Fibroblast of lung (primary cell): ENCODE measurements around the gene ZNF273. TPM values are rescaled to one million over a fixed set of nuclear protein-coding genes. Genes with fewer than 3 reads are reported as not detected.
"Not testable (repeated sequence)": the region's sequence is repeated elsewhere in the genome, so short reads cannot be mapped to it uniquely, and the experiment has no call there.

Source experiments
- DNase-seq, 2 donors: peaks; one replicate each; pipeline versions ENCODE4 v3.0.0 to v3.0.0-alpha.2; 2010; ENCODE audit warnings: low read depth in 2 of 2
- H2AFZ ChIP-seq: 2 replicates; pipeline ENCODE4 v1.5.1; 2012; ENCODE audit warnings: low read length, control low read depth, inconsistent platforms
- H3K27ac ChIP-seq: 2 replicates; pipeline ENCODE4 v1.5.1; 2011; ENCODE audit warnings: low read length, control low read depth; ENCODE audit not compliant: insufficient read depth
- H3K27me3 ChIP-seq: 2 replicates; pipeline ENCODE4 v1.5.1; 2011; ENCODE audit warnings: mild to moderate bottlenecking, low read length; ENCODE audit not compliant: control insufficient read depth, insufficient read depth
- H3K36me3 ChIP-seq: 2 replicates; pipeline ENCODE4 v1.5.1; 2011; ENCODE audit warnings: low read length; ENCODE audit not compliant: control insufficient read depth, insufficient read depth
- H3K4me1 ChIP-seq: 2 replicates; pipeline ENCODE4 v1.5.1; 2011; ENCODE audit warnings: low read length; ENCODE audit not compliant: control insufficient read depth, insufficient read depth; ENCODE audit errors: extremely low read depth
- H3K4me2 ChIP-seq: 2 replicates; pipeline ENCODE4 v1.5.1; 2011; ENCODE audit warnings: low read length, control low read depth; ENCODE audit not compliant: insufficient read depth; ENCODE audit errors: extremely low read depth
- H3K4me3 ChIP-seq, 4 experiments: fragments of 200-600 bp in 1 of 4; sonication (generic) in 1 of 4; replicated peaks in 1 of 4; 2 replicates each; pipeline ENCODE4 v1.5.1; 2011 to 2016; ENCODE audit warnings: low read length in 4 of 4, low read depth in 3 of 4, mild to moderate bottlenecking in 3 of 4, control low read depth in 2 of 4, inconsistent platforms in 1 of 4, mixed read lengths in 1 of 4; ENCODE audit not compliant: insufficient read depth in 1 of 4; ENCODE audit errors: control extremely low read depth in 1 of 4
- H3K79me2 ChIP-seq: 2 replicates; pipeline ENCODE4 v1.5.1; 2012; ENCODE audit warnings: mild to moderate bottlenecking, low read length, inconsistent platforms; ENCODE audit not compliant: control insufficient read depth, insufficient read depth
- H3K9ac ChIP-seq: 2 replicates; pipeline ENCODE4 v1.5.1; 2011; ENCODE audit warnings: mild to moderate bottlenecking, low read length, control low read depth; ENCODE audit not compliant: insufficient read depth
- H3K9me3 ChIP-seq: 2 replicates; pipeline ENCODE4 v1.5.1; 2012; ENCODE audit warnings: low read depth, low read length; ENCODE audit not compliant: control insufficient read depth, insufficient read depth
- H4K20me1 ChIP-seq: 2 replicates; pipeline ENCODE4 v1.5.1; 2011; ENCODE audit warnings: low read length; ENCODE audit not compliant: control insufficient read depth, insufficient read depth; ENCODE audit errors: extremely low read depth
- CTCF ChIP-seq, 2 donors: IDR thresholded peaks in 1 of 2; conservative IDR thresholded peaks in 1 of 2; 1 replicate in 1 of 2; 2 replicates in 1 of 2; pipeline ENCODE4 v1.5.1; 2011 to 2012; ENCODE audit warnings: low read length in 2 of 2, control low read depth in 1 of 2, inconsistent platforms in 1 of 2, low read depth in 1 of 2, mild to moderate bottlenecking in 1 of 2
- EZH2 ChIP-seq: IDR thresholded peaks from 2 replicates; pipeline ENCODE4 v1.5.1; 2012; ENCODE audit warnings: low read length, control low read depth, mild to moderate bottlenecking; ENCODE audit errors: missing control alignments
- polyA plus RNA-seq, 2 donors: library from polyadenylated mRNA; depleted of rRNA in 1 of 2; stranded (reverse) in 1 of 2; unstranded in 1 of 2; fragments of >200 nt; gene quantifications; 2 replicates each; pipeline ENCODE4 v1.2.1, GENCODE V29; 2011 to 2012; ENCODE audit warnings: missing spikeins in 1 of 2
- total RNA-seq: library from RNA; depleted of rRNA; stranded (reverse); fragments of >200 nt; gene quantifications from 2 replicates; pipeline ENCODE4 v1.2.1, GENCODE V29; 2014

Gene ZNF273
- total and polyA plus RNA-seq, 2 donors (not counting 1 experiment from before 2014, with no cell fraction given) = 2.1 to 3.1 TPM

- not testable (repeated sequence) for DNase-seq, H3K79me2 ChIP-seq, H3K27ac ChIP-seq, H3K9ac ChIP-seq, H3K36me3 ChIP-seq, H3K4me3 ChIP-seq, H3K4me2 ChIP-seq, H2AFZ ChIP-seq, H3K9me3 ChIP-seq, H3K4me1 ChIP-seq, H3K27me3 ChIP-seq, H4K20me1 ChIP-seq
Observed at GRCh38 chr7:64928252-64929187, 25.4 kb downstream of the ZNF273 start.

DNA sequence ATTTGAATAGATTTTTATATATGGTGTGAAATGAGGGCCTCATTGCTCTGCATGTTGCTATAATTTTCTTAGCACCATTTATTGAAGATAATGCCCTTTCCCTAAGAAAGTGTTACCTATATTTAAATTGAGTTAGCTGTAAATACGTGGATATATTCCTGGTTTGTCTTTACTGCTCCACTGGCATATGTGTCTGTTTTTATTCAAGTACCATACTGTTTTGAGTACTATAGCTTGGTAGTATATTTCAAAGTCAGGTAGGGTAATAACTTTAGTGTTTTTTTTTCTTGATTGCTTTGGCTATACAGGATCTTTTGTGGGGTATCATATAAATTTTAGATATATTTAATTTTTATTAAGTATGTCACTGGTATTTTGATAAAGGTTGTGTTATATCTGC is 31.4 kb downstream of the ZNF273 start:
- no peaks in the 10 kb centered on the region for H4K20me1 ChIP-seq
- H3K4me3 ChIP-seq = no peak overlapping the region
- H3K4me1 ChIP-seq = no peaks in the 10 kb centered on the region
- TF ChIP-seq CTCF (conservative IDR thresholded peaks at IDR 0.05 in 1 of 2, IDR thresholded peaks at IDR 0.05 in 1 of 2; ENCODE audit: low read depth in 1 of 2, low read length in 2 of 2) (no peak), EZH2 (no peak)
- H2AFZ ChIP-seq = no peak overlapping the region
- no peaks in the 10 kb centered on the region for H3K9me3 ChIP-seq
- no peaks in the 10 kb centered on the region for H3K27me3 ChIP-seq
- H3K4me2 ChIP-seq = no peak overlapping the region
- no peak overlapping the region for H3K9ac ChIP-seq
- no peak for DNase-seq
- H3K36me3 ChIP-seq = no peaks in the 10 kb centered on the region
- no peak overlapping the region for H3K27ac ChIP-seq
- H3K79me2 ChIP-seq = no peaks in the 10 kb centered on the region

DNA sequence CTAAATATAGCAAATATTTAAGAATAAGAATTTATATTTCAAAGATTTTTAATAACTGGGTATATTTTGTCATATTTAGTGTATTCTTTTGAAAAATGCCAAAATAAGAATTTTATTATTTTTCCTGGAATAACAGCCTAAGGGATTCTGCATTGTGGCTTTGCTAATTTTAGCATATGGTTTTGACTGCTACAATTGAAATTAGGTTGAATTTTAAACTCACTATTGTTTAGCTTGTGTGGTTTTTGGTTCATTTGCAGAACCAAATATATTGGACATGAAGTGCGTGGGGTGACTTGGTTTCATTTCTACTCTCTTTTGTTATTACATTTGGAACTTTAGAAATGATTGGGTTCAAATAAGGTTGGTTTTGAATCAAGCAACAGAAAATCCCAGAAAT is 35.5 kb downstream of the ZNF273 start:
- no peak for DNase-seq
- Histone ChIP-seq H3K27me3 (no peaks in the 10 kb centered on the region), H3K9me3 (no peaks in the 10 kb centered on the region), H3K27ac (no peak overlapping the region), H3K4me2 (no peak overlapping the region), H3K79me2 (no peaks in the 10 kb centered on the region), H3K4me1 (no peaks in the 10 kb centered on the region), H4K20me1 (no peaks in the 10 kb centered on the region), H3K36me3 (no peaks in the 10 kb centered on the region), H2AFZ (no peak overlapping the region), H3K9ac (no peak overlapping the region), H3K4me3 (no peak overlapping the region)
- TF ChIP-seq CTCF (conservative IDR thresholded peaks at IDR 0.05 in 1 of 2, IDR thresholded peaks at IDR 0.05 in 1 of 2; ENCODE audit: low read depth in 1 of 2, low read length in 2 of 2) = no peak
- no peak for TF ChIP-seq EZH2

DNA sequence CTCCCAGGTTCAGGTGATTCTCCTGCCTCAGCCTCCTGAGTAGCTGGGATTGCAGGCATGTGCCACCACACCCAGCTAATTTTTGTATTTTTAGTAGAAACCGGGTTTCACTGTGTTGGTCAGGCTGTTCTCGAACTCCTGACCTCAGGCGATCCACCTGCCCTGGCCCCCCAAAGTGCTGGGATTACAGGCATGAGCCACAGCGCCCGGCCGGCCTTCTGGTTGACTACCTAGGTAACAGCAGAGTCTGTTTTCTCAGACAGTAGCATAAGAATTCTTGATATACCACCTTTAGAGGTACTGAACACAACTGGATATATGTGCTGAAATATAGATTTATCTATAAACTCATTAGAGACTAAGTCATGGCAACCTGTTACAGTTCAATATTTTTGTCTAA is 36.9 kb downstream of the ZNF273 start:
- not testable (repeated sequence) for H4K20me1 ChIP-seq, H3K9ac ChIP-seq, H3K36me3 ChIP-seq, H3K4me3 ChIP-seq, H3K27ac ChIP-seq, DNase-seq, H3K9me3 ChIP-seq, H3K79me2 ChIP-seq, H3K4me2 ChIP-seq, H2AFZ ChIP-seq, H3K27me3 ChIP-seq, H3K4me1 ChIP-seq

DNA sequence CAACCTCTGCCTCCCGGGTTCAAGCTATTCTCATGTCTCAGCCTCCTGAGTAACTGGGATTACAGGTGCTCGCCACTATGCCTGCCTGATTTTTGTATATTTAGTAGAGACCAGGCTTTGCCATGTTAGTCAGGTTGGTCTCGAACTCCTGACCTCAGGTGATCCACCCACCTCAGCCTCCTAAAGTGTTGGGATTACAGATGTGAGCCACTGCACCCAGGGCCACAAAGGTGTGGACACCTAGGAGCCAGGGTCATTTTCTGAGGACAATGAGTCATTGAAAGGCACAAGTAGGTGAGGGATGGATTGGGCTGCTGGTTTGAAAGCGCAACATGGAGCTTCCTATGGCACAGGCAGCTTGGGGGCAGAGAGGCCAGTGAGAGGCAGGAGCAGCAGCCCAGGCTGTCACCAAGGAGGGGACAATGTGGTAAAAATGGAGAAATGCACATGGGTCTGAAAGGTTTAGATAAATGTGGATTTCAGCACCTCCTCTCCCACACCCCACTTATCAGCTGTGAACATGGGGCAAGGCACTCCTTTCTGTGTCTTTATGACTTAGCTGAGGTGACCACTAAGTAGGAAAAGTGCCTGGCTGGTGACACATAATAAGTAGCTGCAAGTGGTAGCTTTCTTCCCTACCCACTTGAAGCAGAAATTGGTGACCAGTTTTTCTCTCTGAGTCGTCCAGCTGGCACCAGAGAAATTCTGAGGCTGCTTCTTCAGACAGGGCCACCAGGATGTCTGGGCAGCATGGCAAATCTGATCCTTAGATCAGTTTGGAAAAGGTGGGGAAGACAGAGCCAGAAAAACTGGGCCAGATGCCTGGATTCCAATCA is 41.8 kb downstream of the ZNF273 start:
- H2AFZ ChIP-seq, H3K4me3 ChIP-seq, H3K79me2 ChIP-seq, H3K4me1 ChIP-seq, H3K9ac ChIP-seq, H3K27me3 ChIP-seq, H3K9me3 ChIP-seq, H3K4me2 ChIP-seq, H3K27ac ChIP-seq, H3K36me3 ChIP-seq, DNase-seq, H4K20me1 ChIP-seq: not testable (repeated sequence)
